PC-9 (cell line): ENCODE results near the gene HABP2.

Source experiments
- CTCF ChIP-seq: fragments of 200-600 bp; sonication (generic); conservative IDR thresholded peaks from 2 replicates; pipeline ENCODE4 v1.6.1; 2017; ENCODE audit warnings: mixed run types, antibody characterized with exemption, mild to moderate bottlenecking, moderate library complexity
- EZH2 ChIP-seq: fragments of 200-600 bp; sonication (generic); IDR thresholded peaks from 2 replicates; pipeline ENCODE4 v1.8.0; 2017; ENCODE audit warnings: antibody characterized with exemption, low read depth

- peak; percentile 40 for TF ChIP-seq CTCF
- no peak for TF ChIP-seq EZH2
Measured at GRCh38 chr10:113616244-113617074, 63.6 kb downstream of the HABP2 start.
